Uterus (tissue), 4 donors: ENCODE measurements around the gene MAP3K8. TPM values are rescaled to one million over a fixed set of nuclear protein-coding genes. Genes with fewer than 3 reads are reported as not detected.
"Not testable (repeated sequence)": the region's sequence is repeated elsewhere in the genome, so short reads cannot be mapped to it uniquely, and the experiment has no call there.

Experiments used
- DNase-seq, 2 donors: peaks; one replicate each; pipeline ENCODE4 v3.0.0-alpha.2; 2019 to 2020
- H3K27ac ChIP-seq, 2 donors: fragments of 200-600 bp; sonication (generic); 1 replicate in 1 of 2; 2 replicates in 1 of 2; pipeline ENCODE4 v1.5.1; 2016 to 2018
- H3K27me3 ChIP-seq, 2 donors: fragments of 200-600 bp; sonication (generic); one replicate each; pipeline ENCODE4 v1.5.1; 2018 to 2019; ENCODE audit warnings: control low read depth in 1 of 2
- H3K36me3 ChIP-seq, 2 donors: fragments of 200-600 bp; sonication (generic); one replicate each; pipeline ENCODE4 v1.5.1; 2019; ENCODE audit warnings: control low read depth in 1 of 2
- H3K4me1 ChIP-seq, 2 donors: fragments of 200-600 bp; sonication (generic); one replicate each; pipeline ENCODE4 v1.5.1; 2018 to 2019; ENCODE audit warnings: control low read depth in 1 of 2
- H3K4me3 ChIP-seq, 2 donors: fragments of 200-600 bp; sonication (generic); 1 replicate in 1 of 2; 2 replicates in 1 of 2; pipeline ENCODE4 v1.5.1; 2018 to 2019; ENCODE audit warnings: mild to moderate bottlenecking in 1 of 2
- H3K9me3 ChIP-seq, 2 donors: fragments of 200-600 bp; sonication (generic); one replicate each; pipeline ENCODE4 v1.5.1; 2019; ENCODE audit warnings: control low read depth in 1 of 2
- CTCF ChIP-seq, 4 experiments: fragments of 200-600 bp in 2 of 4; fragments of 450-650 bp in 2 of 4; sonication (generic) in 2 of 4; IDR thresholded peaks; one replicate each; pipeline ENCODE4 v1.5.1; 2016 to 2019; ENCODE audit warnings: antibody characterized with exemption in 4 of 4, mild to moderate bottlenecking in 2 of 4, moderate library complexity in 1 of 4
- POLR2A ChIP-seq, 2 donors: fragments of 450-650 bp; IDR thresholded peaks; one replicate each; pipeline ENCODE4 v1.6.1; 2016; ENCODE audit warnings: antibody characterized with exemption in 2 of 2, mild to moderate bottlenecking in 1 of 2, moderate library complexity in 1 of 2
- intact Hi-C: fragments of 100-400 bp; cut with DNase I; formaldehyde crosslinking; loops from one replicate; pipeline ENCODE4 v1.15.1; 2023; ENCODE audit warnings: low total_unique reads
- total RNA-seq, 4 donors: library from RNA; depleted of rRNA in 3 of 4; stranded (reverse); fragments of >200 nt in 3 of 4; gene quantifications; one replicate each; pipeline versions ENCODE4 v1.1.0 to v1.2.4, GENCODE V29; 2014 to 2023
- donor health status: DM: yes; HTN: yes; CAD: no.

Gene MAP3K8
- total RNA-seq, 4 donors from 2014 or later, result 13.3 to 63.0 (median 24.4) TPM

GRCh38 chr10:30472414-30473155 lies 38.6 kb downstream of the MAP3K8 start:
- no peak for DNase-seq
- Histone ChIP-seq H3K36me3 (no peaks in the 10 kb centered on the region), H3K27me3 (no peaks in the 10 kb centered on the region), H3K27ac (no peak overlapping the region), H3K4me1 (no peaks in the 10 kb centered on the region), H3K4me3 (no peak overlapping the region), H3K9me3 (no peaks in the 10 kb centered on the region)
- intact Hi-C loops, result no loop called here
- no peak for TF ChIP-seq CTCF (IDR thresholded peaks at IDR 0.05)
- TF ChIP-seq POLR2A (IDR thresholded peaks at IDR 0.05), result no peak

GRCh38 chr10:30475515-30475914 lies 41.5 kb downstream of the MAP3K8 start:
- H3K4me1 ChIP-seq, H3K36me3 ChIP-seq, H3K4me3 ChIP-seq, intact Hi-C loops, H3K27ac ChIP-seq, H3K9me3 ChIP-seq, DNase-seq, H3K27me3 ChIP-seq: not testable (repeated sequence)

GRCh38 chr10:30476511-30477155 lies 42.6 kb downstream of the MAP3K8 start:
- Histone ChIP-seq H3K27me3 (no peaks in the 10 kb centered on the region), H3K27ac (no peak overlapping the region), H3K9me3 (no peaks in the 10 kb centered on the region), H3K4me3 (no peak overlapping the region), H3K36me3 (no peaks in the 10 kb centered on the region), H3K4me1 (no peaks in the 10 kb centered on the region)
- intact Hi-C loops, result no loop called here
- DNase-seq, result no peak
- TF ChIP-seq CTCF (IDR thresholded peaks at IDR 0.05), result no peak
- TF ChIP-seq POLR2A (IDR thresholded peaks at IDR 0.05), result no peak

GRCh38 chr10:30479513-30479912 lies 45.5 kb downstream of the MAP3K8 start:
- H3K27ac ChIP-seq, H3K4me3 ChIP-seq, H3K4me1 ChIP-seq, H3K36me3 ChIP-seq, H3K27me3 ChIP-seq, H3K9me3 ChIP-seq, DNase-seq, intact Hi-C loops: not testable (repeated sequence)

- no peak overlapping the region for H3K4me3 ChIP-seq
- no peaks in the 10 kb centered on the region for H3K4me1 ChIP-seq
- TF ChIP-seq POLR2A (IDR thresholded peaks at IDR 0.05), result no peak
- TF ChIP-seq CTCF (IDR thresholded peaks at IDR 0.05), result no peak
- H3K9me3 ChIP-seq, result no peaks in the 10 kb centered on the region
- H3K36me3 ChIP-seq, result no peaks in the 10 kb centered on the region
- intact Hi-C loops, result no loop called here
- H3K27ac ChIP-seq, result no peak overlapping the region
- no peak for DNase-seq
- no peaks in the 10 kb centered on the region for H3K27me3 ChIP-seq
Observed at GRCh38 chr10:30481603-30482002, 47.6 kb downstream of the MAP3K8 start.

GRCh38 chr10:30488316-30488715 lies 54.3 kb downstream of the MAP3K8 start:
- Histone ChIP-seq H3K36me3 (no peaks in the 10 kb centered on the region), H3K27me3 (no peaks in the 10 kb centered on the region), H3K4me1 (no peaks in the 10 kb centered on the region), H3K4me3 (no peak overlapping the region), H3K27ac (no peak overlapping the region), H3K9me3 (no peaks in the 10 kb centered on the region)
- no peak for TF ChIP-seq CTCF (IDR thresholded peaks at IDR 0.05)
- no peak for DNase-seq
- intact Hi-C loops, result no loop called here
